ENCODE results near the gene CHRM4.
A peak's percentile ranks its signal among the peaks of the same experiment; 100 is the strongest.
"Not testable (repeated sequence)": the region's sequence is repeated elsewhere in the genome, so short reads cannot be mapped to it uniquely, and the experiment has no call there.

Gene CHRM4

GRCh38 chr11:46381819-46382645, 9.5 kb downstream of the CHRM4 start:
- DNase-seq = no peak

- DNase-seq = no peak
These were observed 10.3 kb downstream of the CHRM4 start, which contains the start of gene MDK for GRCh38 chr11:46381048-46381818. TSS of gene MDK (plus strand) at chr11:46381669. CDS start at chr11:46382058, 389 bp downstream.

- peak; percentile 43 to 71 for DNase-seq
These were observed 11.1 kb downstream of the CHRM4 start for GRCh38 chr11:46380340-46381047.

- not testable (repeated sequence) for DNase-seq
These were observed 11.9 kb downstream of the CHRM4 start for GRCh38 chr11:46379482-46380293.

- DNase-seq = no peak
These were observed 12.6 kb downstream of the CHRM4 start for GRCh38 chr11:46378811-46379481.

GRCh38 chr11:46378296-46378695, 13.3 kb downstream of the CHRM4 start:
- no peak for DNase-seq

- no peak for DNase-seq
These were observed 13.7 kb downstream of the CHRM4 start for GRCh38 chr11:46377831-46378230.

GRCh38 chr11:46377290-46377689, 14.3 kb downstream of the CHRM4 start:
- no peak for DNase-seq

- DNase-seq = no peak
These were observed 15.1 kb downstream of the CHRM4 start for GRCh38 chr11:46376258-46377050.

- DNase-seq = no peak
These were observed 16.0 kb downstream of the CHRM4 start for GRCh38 chr11:46375392-46376101.

GRCh38 chr11:46374815-46375214, 16.8 kb downstream of the CHRM4 start:
- no peak for DNase-seq

GRCh38 chr11:46373787-46374740, 17.5 kb downstream of the CHRM4 start:
- no peak for DNase-seq

GRCh38 chr11:46372501-46372900, 19.1 kb downstream of the CHRM4 start:
- not testable (repeated sequence) for DNase-seq

- no peak for DNase-seq
These were observed 19.5 kb downstream of the CHRM4 start for GRCh38 chr11:46372086-46372485.

GRCh38 chr11:46371262-46371661, 20.3 kb downstream of the CHRM4 start:
- not testable (repeated sequence) for DNase-seq

GRCh38 chr11:46370253-46370652, 21.3 kb downstream of the CHRM4 start:
- DNase-seq = no peak

GRCh38 chr11:46369458-46370152, 22.0 kb downstream of the CHRM4 start:
- peak; percentile 37 to 59 for DNase-seq

- no peak for DNase-seq
These were observed 23.7 kb downstream of the CHRM4 start for GRCh38 chr11:46367916-46368267.
